Sigmoid colon (tissue), 4 donors: Measurements from ENCODE around the gene ZNF566.

Source experiments
- CTCF ChIP-seq, 4 experiments: fragments of 450-650 bp in 3 of 4; fragments of 200-600 bp in 1 of 4; IDR thresholded peaks; one replicate each; pipeline ENCODE4 v1.5.1; 2016 to 2019; ENCODE audit warnings: antibody characterized with exemption in 4 of 4, mild to moderate bottlenecking in 3 of 4, moderate library complexity in 2 of 4
- EP300 ChIP-seq, 4 donors: sonication (generic); formaldehyde crosslinking; IDR thresholded peaks; one replicate each; pipeline ENCODE4 v1.6.1; 2017; ENCODE audit warnings: antibody characterized with exemption in 4 of 4
- POLR2AphosphoS5 ChIP-seq, 4 donors: sonication (generic); formaldehyde crosslinking; IDR thresholded peaks; one replicate each; pipeline ENCODE4 v1.6.1; 2017; ENCODE audit warnings: antibody characterized with exemption in 4 of 4

DNA sequence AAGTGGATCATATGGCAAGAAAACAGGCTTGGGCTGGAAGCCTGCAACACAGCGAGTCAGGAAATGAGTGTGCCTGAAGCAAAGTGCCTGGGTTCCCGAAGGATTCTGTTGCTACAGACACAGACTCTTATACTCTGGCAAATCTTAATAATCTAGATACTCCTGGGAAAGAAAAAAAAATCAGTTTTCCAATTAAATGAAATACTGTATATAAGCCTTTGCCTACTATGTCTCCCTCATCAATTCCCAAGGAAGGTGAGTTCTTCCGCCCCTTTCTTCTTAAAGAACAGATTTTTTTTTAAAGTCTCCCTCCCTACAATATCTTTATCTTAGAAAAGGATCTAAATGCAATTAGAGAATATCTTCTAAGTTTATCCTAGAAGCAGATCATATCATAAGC, 81.3 kb downstream of the ZNF566 start:
- TF ChIP-seq POLR2AphosphoS5 (IDR thresholded peaks at IDR 0.05) (no peak), CTCF (IDR thresholded peaks at IDR 0.05) (no peak), EP300 (IDR thresholded peaks at IDR 0.05) (no peak)
